HCT116 (cell line): Measurements from ENCODE around the gene ADAM19.

Experiments
- EZH2 ChIP-seq: fragments of 200-600 bp; sonication (generic); IDR thresholded peaks from 2 replicates; pipeline ENCODE4 v1.6.1; 2017; ENCODE audit warnings: antibody characterized with exemption, mixed run types
- RAD21 ChIP-seq: IDR thresholded peaks from 2 replicates; pipeline ENCODE4 v1.6.1; 2012; ENCODE audit warnings: low read depth, mild to moderate bottlenecking
- TF ChIP-seq, protein P1 (sequence below), 3 experiments: fragments of 200-600 bp in 1 of 3; sonication (generic) in 1 of 3; IDR thresholded peaks in 2 of 3; conservative IDR thresholded peaks in 1 of 3; 2 replicates each; pipeline ENCODE4 v1.5.1; 2012 to 2017; ENCODE audit warnings: low read depth in 2 of 3, low read length in 2 of 3, antibody characterized with exemption in 1 of 3, borderline replicate concordance in 1 of 3, control low read depth in 1 of 3, mild to moderate bottlenecking in 1 of 3, mixed read lengths in 1 of 3, mixed run types in 1 of 3, moderate library complexity in 1 of 3; ENCODE audit not compliant: insufficient read depth in 1 of 3
- TF ChIP-seq, protein P2 (sequence below): IDR thresholded peaks from 2 replicates; pipeline ENCODE4 v1.6.1; 2012

- TF ChIP-seq RAD21 (no peak), EZH2 (no peak)
- TF ChIP-seq, protein P1, sequence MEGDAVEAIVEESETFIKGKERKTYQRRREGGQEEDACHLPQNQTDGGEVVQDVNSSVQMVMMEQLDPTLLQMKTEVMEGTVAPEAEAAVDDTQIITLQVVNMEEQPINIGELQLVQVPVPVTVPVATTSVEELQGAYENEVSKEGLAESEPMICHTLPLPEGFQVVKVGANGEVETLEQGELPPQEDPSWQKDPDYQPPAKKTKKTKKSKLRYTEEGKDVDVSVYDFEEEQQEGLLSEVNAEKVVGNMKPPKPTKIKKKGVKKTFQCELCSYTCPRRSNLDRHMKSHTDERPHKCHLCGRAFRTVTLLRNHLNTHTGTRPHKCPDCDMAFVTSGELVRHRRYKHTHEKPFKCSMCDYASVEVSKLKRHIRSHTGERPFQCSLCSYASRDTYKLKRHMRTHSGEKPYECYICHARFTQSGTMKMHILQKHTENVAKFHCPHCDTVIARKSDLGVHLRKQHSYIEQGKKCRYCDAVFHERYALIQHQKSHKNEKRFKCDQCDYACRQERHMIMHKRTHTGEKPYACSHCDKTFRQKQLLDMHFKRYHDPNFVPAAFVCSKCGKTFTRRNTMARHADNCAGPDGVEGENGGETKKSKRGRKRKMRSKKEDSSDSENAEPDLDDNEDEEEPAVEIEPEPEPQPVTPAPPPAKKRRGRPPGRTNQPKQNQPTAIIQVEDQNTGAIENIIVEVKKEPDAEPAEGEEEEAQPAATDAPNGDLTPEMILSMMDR (IDR thresholded peaks at IDR 0.05 in 2 of 3, conservative IDR thresholded peaks at IDR 0.05 in 1 of 3; ENCODE audit: borderline replicate concordance in 1 of 3, insufficient read depth in 1 of 3, low read depth in 2 of 3, low read length in 2 of 3): no peak
- TF ChIP-seq, protein P2, sequence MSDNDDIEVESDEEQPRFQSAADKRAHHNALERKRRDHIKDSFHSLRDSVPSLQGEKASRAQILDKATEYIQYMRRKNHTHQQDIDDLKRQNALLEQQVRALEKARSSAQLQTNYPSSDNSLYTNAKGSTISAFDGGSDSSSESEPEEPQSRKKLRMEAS: no peak
Observed at GRCh38 chr5:157596487-157596886, 20.9 kb upstream of the ADAM19 start.
